ENCODE data around the gene RIN2. TPM values are rescaled to one million over a fixed set of nuclear protein-coding genes. Genes with fewer than 3 reads are reported as not detected.

The RIN2 gene
- polyA plus RNA-seq, 1 donor (not counting 4 experiments of a cell fraction or from before 2014, with no cell fraction given), result 40.1 TPM

- Histone ChIP-seq H3K9ac (ENCODE audit: control insufficient read depth, extremely low read depth, insufficient read depth, low read length) (no peak overlapping the region), H2AFZ (ENCODE audit: control insufficient read depth, low read length) (no peak overlapping the region), H3K79me2 (ENCODE audit: control insufficient read depth, insufficient read depth, low read length) (no peaks in the 10 kb centered on the region), H3K27me3 (ENCODE audit: control insufficient read depth, extremely low read depth, insufficient read depth, low read length) (no peaks in the 10 kb centered on the region), H3K4me3 (ENCODE audit: control insufficient read depth in 2 of 3, extremely low read depth in 1 of 3, insufficient read depth in 2 of 3, low read depth in 1 of 3, low read length in 3 of 3) (no peak overlapping the region), H3K9me3 (ENCODE audit: control insufficient read depth, low read depth, low read length) (no peaks in the 10 kb centered on the region), H3K4me2 (ENCODE audit: control insufficient read depth, extremely low read depth, insufficient read depth, low read depth, low read length) (peak overlapping the region; percentile 11), H4K20me1 (ENCODE audit: control insufficient read depth, extremely low read depth, insufficient read depth, low read length) (no peaks in the 10 kb centered on the region), H3K9me1 (ENCODE audit: control insufficient read depth, extremely low read depth, insufficient read depth, low read length) (no peaks in the 10 kb centered on the region), H3K36me3 (ENCODE audit: control insufficient read depth in 2 of 2, extremely low read depth in 1 of 2, insufficient read depth in 2 of 2, low read length in 2 of 2) (no peaks in the 10 kb centered on the region), H3K27ac (ENCODE audit: control insufficient read depth, insufficient read depth, low read length) (peak overlapping the region; percentile 71), H3K4me1 (ENCODE audit: control insufficient read depth, extremely low read depth, insufficient read depth, low read length) (peaks cover 38% of the 10 kb centered on the region)
- FAIRE-seq (peak; percentile 87), DNase-seq (ENCODE audit: low read depth, low spot score) (peak; percentile 96)
- dilution Hi-C loops (cut with MboI; ENCODE audit: extremely low pct_ligation_motif_present, low sequenced_read_pairs), result no loop called here
- no peak for TF ChIP-seq EZH2 (IDR thresholded peaks at IDR 0.05; ENCODE audit: low read length)
- TF ChIP-seq CTCF (optimal IDR thresholded peaks at IDR 0.05 in 1 of 3, IDR thresholded peaks at IDR 0.05 in 1 of 3, conservative IDR thresholded peaks at IDR 0.05 in 1 of 3; ENCODE audit: extremely low read depth in 1 of 3, insufficient read depth in 2 of 3, low read length in 3 of 3), result no peak
These were observed 28.3 kb downstream of the RIN2 start for GRCh38 chr20:19786311-19786710.

- Histone ChIP-seq H4K20me1 (ENCODE audit: control insufficient read depth, extremely low read depth, insufficient read depth, low read length) (no peaks in the 10 kb centered on the region), H3K27ac (ENCODE audit: control insufficient read depth, insufficient read depth, low read length) (no peak overlapping the region), H3K27me3 (ENCODE audit: control insufficient read depth, extremely low read depth, insufficient read depth, low read length) (no peaks in the 10 kb centered on the region), H3K4me1 (ENCODE audit: control insufficient read depth, extremely low read depth, insufficient read depth, low read length) (peaks cover 38% of the 10 kb centered on the region), H3K36me3 (ENCODE audit: control insufficient read depth in 2 of 2, extremely low read depth in 1 of 2, insufficient read depth in 2 of 2, low read length in 2 of 2) (no peaks in the 10 kb centered on the region), H3K9me1 (ENCODE audit: control insufficient read depth, extremely low read depth, insufficient read depth, low read length) (no peaks in the 10 kb centered on the region), H3K4me2 (ENCODE audit: control insufficient read depth, extremely low read depth, insufficient read depth, low read depth, low read length) (no peak overlapping the region), H3K9ac (ENCODE audit: control insufficient read depth, extremely low read depth, insufficient read depth, low read length) (no peak overlapping the region), H3K4me3 (ENCODE audit: control insufficient read depth in 2 of 3, extremely low read depth in 1 of 3, insufficient read depth in 2 of 3, low read depth in 1 of 3, low read length in 3 of 3) (no peak overlapping the region), H3K9me3 (ENCODE audit: control insufficient read depth, low read depth, low read length) (no peaks in the 10 kb centered on the region), H2AFZ (ENCODE audit: control insufficient read depth, low read length) (no peak overlapping the region), H3K79me2 (ENCODE audit: control insufficient read depth, insufficient read depth, low read length) (no peaks in the 10 kb centered on the region)
- DNase-seq (ENCODE audit: low read depth, low spot score) (no peak), FAIRE-seq (no peak)
- TF ChIP-seq CTCF (optimal IDR thresholded peaks at IDR 0.05 in 1 of 3, IDR thresholded peaks at IDR 0.05 in 1 of 3, conservative IDR thresholded peaks at IDR 0.05 in 1 of 3; ENCODE audit: extremely low read depth in 1 of 3, insufficient read depth in 2 of 3, low read length in 3 of 3) (no peak), EZH2 (IDR thresholded peaks at IDR 0.05; ENCODE audit: low read length) (no peak)
- dilution Hi-C loops (cut with MboI; ENCODE audit: extremely low pct_ligation_motif_present, low sequenced_read_pairs), result no loop called here
These were observed 29.3 kb downstream of the RIN2 start for GRCh38 chr20:19787366-19787765.

Data from keratinocyte (primary cell).